HepG2 (cell line): ENCODE data around the gene NDUFAF3. TPM values are rescaled to one million over a fixed set of nuclear protein-coding genes. Genes with fewer than 3 reads are reported as not detected.

Experiments used
- FOXP1 ChIP-seq, 2 experiments: fragments of 450-650 bp in 1 of 2; IDR thresholded peaks; 2 replicates each; pipeline ENCODE4 v1.6.1; 2017 to 2018; ENCODE audit warnings: antibody characterized with exemption in 1 of 2
- GATAD2A ChIP-seq: IDR thresholded peaks from 2 replicates; pipeline ENCODE4 v1.6.1; 2016
- GZF1 ChIP-seq: sonication (generic); formaldehyde crosslinking; IDR thresholded peaks from 2 replicates; pipeline ENCODE4 v1.5.1; 2020; ENCODE audit warnings: mild to moderate bottlenecking, missing genetic modification reagents
- HOXA3 ChIP-seq: sonication (generic); formaldehyde crosslinking; IDR thresholded peaks from 2 replicates; pipeline ENCODE4 v1.5.0; 2020; ENCODE audit warnings: missing genetic modification reagents
- NR2F6 ChIP-seq, 2 experiments: IDR thresholded peaks; 2 replicates each; pipeline ENCODE4 v1.6.1; 2016; ENCODE audit warnings: antibody characterized with exemption in 1 of 2, mild to moderate bottlenecking in 1 of 2
- ONECUT2 ChIP-seq: sonication (generic); formaldehyde crosslinking; IDR thresholded peaks from 2 replicates; pipeline ENCODE4 v1.4.0; 2020; ENCODE audit warnings: missing genetic modification reagents
- SALL2 ChIP-seq: sonication (generic); formaldehyde crosslinking; IDR thresholded peaks from 2 replicates; pipeline ENCODE4 v1.8.1; 2023; ENCODE audit warnings: mild to moderate bottlenecking, missing genetic modification reagents, inconsistent platforms
- SPEN ChIP-seq: sonication (generic); formaldehyde crosslinking; IDR thresholded peaks from 2 replicates; pipeline ENCODE4 v1.5.1; 2020; ENCODE audit warnings: low read depth, mild to moderate bottlenecking, missing genetic modification reagents
- SRY ChIP-seq: sonication (generic); formaldehyde crosslinking; IDR thresholded peaks from 2 replicates; pipeline ENCODE4 v1.8.0; 2022; ENCODE audit warnings: mild to moderate bottlenecking, missing genetic modification reagents
- U2AF1 ChIP-seq: fragments of 200-400 bp; formaldehyde crosslinking; optimal IDR thresholded peaks from 2 replicates; pipeline ENCODE3; 2017; ENCODE audit warnings: mild to moderate bottlenecking, low read depth, low read length
- ZNF138 ChIP-seq: sonication (generic); formaldehyde crosslinking; IDR thresholded peaks from 2 replicates; pipeline ENCODE4 v1.5.0; 2020; ENCODE audit warnings: mild to moderate bottlenecking, low read depth, missing genetic modification reagents
- ZNF17 ChIP-seq: sonication (generic); formaldehyde crosslinking; IDR thresholded peaks from 2 replicates; pipeline ENCODE4 v1.5.0; 2020; ENCODE audit warnings: mild to moderate bottlenecking, missing genetic modification reagents
- ZNF274 ChIP-seq: sonication (generic); formaldehyde crosslinking; IDR thresholded peaks from 2 replicates; pipeline ENCODE4 v1.5.1; 2020; ENCODE audit warnings: mild to moderate bottlenecking, missing genetic modification reagents
- ZNF598 ChIP-seq: sonication (generic); formaldehyde crosslinking; IDR thresholded peaks from 2 replicates; pipeline ENCODE4 v1.5.1; 2020; ENCODE audit warnings: mild to moderate bottlenecking, missing genetic modification reagents, borderline replicate concordance
- polyA plus RNA-seq, 8 experiments: library from polyadenylated mRNA; depleted of rRNA in 3 of 8; stranded (reverse) in 7 of 8; unstranded in 1 of 8; fragments of >200 nt; fragmentation: Illumina TruSeq in 4 of 8; extraction: Trizol in 4 of 8; gene quantifications; 2 replicates each; pipeline versions ENCODE4 v1.2.1 to v1.2.3, GENCODE V29; 2011 to 2016; ENCODE audit warnings: low read depth in 4 of 8, missing spikeins in 1 of 8, mixed read lengths in 1 of 8; ENCODE audit not compliant: insufficient read depth in 1 of 8
- total RNA-seq, 5 experiments: library from RNA; depleted of rRNA; stranded (reverse); fragments of >200 nt; fragmentation: Illumina TruSeq; extraction: Trizol; gene quantifications; 2 replicates each; pipeline ENCODE4 v1.2.3, GENCODE V29; 2016; ENCODE audit warnings: low read depth in 1 of 5
- TF ChIP-seq, protein P1 (sequence below): sonication (generic); formaldehyde crosslinking; IDR thresholded peaks from 2 replicates; pipeline ENCODE4 v1.4.0; 2020; ENCODE audit warnings: missing genetic modification reagents, borderline replicate concordance
- TF ChIP-seq, protein P2 (sequence below): sonication (generic); formaldehyde crosslinking; conservative IDR thresholded peaks from 2 replicates; pipeline ENCODE4 v1.8.1; 2023; ENCODE audit warnings: missing genetic modification reagents
- TF ChIP-seq, protein P3 (sequence below): sonication (generic); formaldehyde crosslinking; IDR thresholded peaks from 2 replicates; pipeline ENCODE4 v1.9.0; 2021; ENCODE audit warnings: missing genetic modification reagents, borderline replicate concordance
- TF ChIP-seq, protein P4 (sequence below): sonication (generic); formaldehyde crosslinking; IDR thresholded peaks from 2 replicates; pipeline ENCODE4 v1.4.0; 2020; ENCODE audit warnings: missing genetic modification reagents
- TF ChIP-seq, protein P5 (sequence below): sonication (generic); formaldehyde crosslinking; IDR thresholded peaks from 2 replicates; pipeline ENCODE4 v1.4.0; 2020; ENCODE audit warnings: missing genetic modification reagents, borderline replicate concordance

NDUFAF3 gene
- total and polyA plus RNA-seq, 2 of the 13 experiments (the other 11 are each of a cell fraction or from before 2014, with no cell fraction given) = 39.0 to 50.0 TPM

DNA sequence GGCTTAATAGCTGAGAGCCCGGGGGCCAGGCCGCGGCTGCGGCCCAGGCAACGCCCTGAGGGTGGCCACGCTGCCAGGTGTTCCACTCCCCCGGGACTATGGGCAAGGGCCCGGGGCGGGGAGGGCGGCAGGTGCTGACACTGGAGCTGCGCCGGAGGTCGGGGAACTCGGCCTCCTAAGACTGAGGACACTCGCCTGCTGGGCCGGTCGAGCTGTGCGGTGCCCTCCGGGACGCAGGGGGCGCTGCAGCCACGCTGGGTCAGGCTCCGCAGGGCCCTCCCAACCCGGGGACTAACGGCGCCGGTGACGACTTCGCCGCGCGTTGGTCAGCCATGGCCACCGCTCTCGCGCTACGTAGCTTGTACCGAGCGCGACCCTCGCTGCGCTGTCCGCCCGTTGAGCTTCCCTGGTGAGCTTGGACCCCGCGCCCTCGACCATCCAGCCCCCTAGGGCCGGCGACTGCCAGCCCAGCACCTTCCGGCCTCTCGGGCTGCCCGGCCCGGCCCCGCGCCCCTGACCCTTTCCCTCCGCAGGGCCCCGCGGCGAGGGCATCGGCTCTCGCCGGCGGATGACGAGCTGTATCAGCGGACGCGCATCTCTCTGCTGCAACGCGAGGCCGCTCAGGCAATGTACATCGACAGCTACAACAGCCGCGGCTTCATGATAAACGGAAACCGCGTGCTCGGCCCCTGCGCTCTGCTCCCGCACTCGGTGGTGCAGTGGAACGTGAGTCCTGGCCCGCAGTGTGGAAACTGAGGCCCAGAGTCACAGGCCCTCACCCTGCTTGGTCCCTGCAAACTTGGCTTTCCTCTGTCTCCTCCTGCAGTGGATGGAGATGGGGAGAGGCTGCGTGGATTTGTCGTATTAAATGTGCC is at the start of gene NDUFAF3 (continued):
- TF ChIP-seq HOXA3 (CRISPR knock-in tag) = peak; percentile 97
- 0 out of 2 replicates have a peak, but pooled peaks have one; percentile 30 for TF ChIP-seq GATAD2A (CRISPR knock-in tag)
- TF ChIP-seq SRY (CRISPR knock-in tag) = peak; percentile 82
- TF ChIP-seq FOXP1 (IDR thresholded peaks at IDR 0.05) = no peak
- TF ChIP-seq FOXP1 (CRISPR knock-in tag; IDR thresholded peaks at IDR 0.05) = no peak
- TF ChIP-seq, protein P1, sequence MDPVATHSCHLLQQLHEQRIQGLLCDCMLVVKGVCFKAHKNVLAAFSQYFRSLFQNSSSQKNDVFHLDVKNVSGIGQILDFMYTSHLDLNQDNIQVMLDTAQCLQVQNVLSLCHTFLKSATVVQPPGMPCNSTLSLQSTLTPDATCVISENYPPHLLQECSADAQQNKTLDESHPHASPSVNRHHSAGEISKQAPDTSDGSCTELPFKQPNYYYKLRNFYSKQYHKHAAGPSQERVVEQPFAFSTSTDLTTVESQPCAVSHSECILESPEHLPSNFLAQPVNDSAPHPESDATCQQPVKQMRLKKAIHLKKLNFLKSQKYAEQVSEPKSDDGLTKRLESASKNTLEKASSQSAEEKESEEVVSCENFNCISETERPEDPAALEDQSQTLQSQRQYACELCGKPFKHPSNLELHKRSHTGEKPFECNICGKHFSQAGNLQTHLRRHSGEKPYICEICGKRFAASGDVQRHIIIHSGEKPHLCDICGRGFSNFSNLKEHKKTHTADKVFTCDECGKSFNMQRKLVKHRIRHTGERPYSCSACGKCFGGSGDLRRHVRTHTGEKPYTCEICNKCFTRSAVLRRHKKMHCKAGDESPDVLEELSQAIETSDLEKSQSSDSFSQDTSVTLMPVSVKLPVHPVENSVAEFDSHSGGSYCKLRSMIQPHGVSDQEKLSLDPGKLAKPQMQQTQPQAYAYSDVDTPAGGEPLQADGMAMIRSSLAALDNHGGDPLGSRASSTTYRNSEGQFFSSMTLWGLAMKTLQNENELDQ = no peak
- TF ChIP-seq, protein P2, sequence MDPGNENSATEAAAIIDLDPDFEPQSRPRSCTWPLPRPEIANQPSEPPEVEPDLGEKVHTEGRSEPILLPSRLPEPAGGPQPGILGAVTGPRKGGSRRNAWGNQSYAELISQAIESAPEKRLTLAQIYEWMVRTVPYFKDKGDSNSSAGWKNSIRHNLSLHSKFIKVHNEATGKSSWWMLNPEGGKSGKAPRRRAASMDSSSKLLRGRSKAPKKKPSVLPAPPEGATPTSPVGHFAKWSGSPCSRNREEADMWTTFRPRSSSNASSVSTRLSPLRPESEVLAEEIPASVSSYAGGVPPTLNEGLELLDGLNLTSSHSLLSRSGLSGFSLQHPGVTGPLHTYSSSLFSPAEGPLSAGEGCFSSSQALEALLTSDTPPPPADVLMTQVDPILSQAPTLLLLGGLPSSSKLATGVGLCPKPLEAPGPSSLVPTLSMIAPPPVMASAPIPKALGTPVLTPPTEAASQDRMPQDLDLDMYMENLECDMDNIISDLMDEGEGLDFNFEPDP (CRISPR knock-in tag) = no peak
- peak; percentile 67 for TF ChIP-seq U2AF1
- no peak; the same call in 1 of the 2 replicates for TF ChIP-seq ZNF598 (CRISPR knock-in tag)
- TF ChIP-seq ONECUT2 (CRISPR knock-in tag) = 0 out of 2 replicates have a peak, but pooled peaks have one; percentile 33
- TF ChIP-seq, protein P3, sequence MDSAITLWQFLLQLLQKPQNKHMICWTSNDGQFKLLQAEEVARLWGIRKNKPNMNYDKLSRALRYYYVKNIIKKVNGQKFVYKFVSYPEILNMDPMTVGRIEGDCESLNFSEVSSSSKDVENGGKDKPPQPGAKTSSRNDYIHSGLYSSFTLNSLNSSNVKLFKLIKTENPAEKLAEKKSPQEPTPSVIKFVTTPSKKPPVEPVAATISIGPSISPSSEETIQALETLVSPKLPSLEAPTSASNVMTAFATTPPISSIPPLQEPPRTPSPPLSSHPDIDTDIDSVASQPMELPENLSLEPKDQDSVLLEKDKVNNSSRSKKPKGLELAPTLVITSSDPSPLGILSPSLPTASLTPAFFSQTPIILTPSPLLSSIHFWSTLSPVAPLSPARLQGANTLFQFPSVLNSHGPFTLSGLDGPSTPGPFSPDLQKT (CRISPR knock-in tag) = 0 out of 2 replicates have a peak, but pooled peaks have one; percentile 75
- peak; percentile 96 for TF ChIP-seq SPEN (CRISPR knock-in tag)
- peak; percentile 91; the same call in 1 of the 2 replicates for TF ChIP-seq ZNF17 (CRISPR knock-in tag)
- TF ChIP-seq NR2F6 (IDR thresholded peaks at IDR 0.05) = no peak
- TF ChIP-seq NR2F6 (CRISPR knock-in tag; IDR thresholded peaks at IDR 0.05) = 0 out of 2 replicates have a peak, but pooled peaks have one; percentile 43
- TF ChIP-seq, protein P4, sequence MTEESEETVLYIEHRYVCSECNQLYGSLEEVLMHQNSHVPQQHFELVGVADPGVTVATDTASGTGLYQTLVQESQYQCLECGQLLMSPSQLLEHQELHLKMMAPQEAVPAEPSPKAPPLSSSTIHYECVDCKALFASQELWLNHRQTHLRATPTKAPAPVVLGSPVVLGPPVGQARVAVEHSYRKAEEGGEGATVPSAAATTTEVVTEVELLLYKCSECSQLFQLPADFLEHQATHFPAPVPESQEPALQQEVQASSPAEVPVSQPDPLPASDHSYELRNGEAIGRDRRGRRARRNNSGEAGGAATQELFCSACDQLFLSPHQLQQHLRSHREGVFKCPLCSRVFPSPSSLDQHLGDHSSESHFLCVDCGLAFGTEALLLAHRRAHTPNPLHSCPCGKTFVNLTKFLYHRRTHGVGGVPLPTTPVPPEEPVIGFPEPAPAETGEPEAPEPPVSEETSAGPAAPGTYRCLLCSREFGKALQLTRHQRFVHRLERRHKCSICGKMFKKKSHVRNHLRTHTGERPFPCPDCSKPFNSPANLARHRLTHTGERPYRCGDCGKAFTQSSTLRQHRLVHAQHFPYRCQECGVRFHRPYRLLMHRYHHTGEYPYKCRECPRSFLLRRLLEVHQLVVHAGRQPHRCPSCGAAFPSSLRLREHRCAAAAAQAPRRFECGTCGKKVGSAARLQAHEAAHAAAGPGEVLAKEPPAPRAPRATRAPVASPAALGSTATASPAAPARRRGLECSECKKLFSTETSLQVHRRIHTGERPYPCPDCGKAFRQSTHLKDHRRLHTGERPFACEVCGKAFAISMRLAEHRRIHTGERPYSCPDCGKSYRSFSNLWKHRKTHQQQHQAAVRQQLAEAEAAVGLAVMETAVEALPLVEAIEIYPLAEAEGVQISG (CRISPR knock-in tag) = peak; percentile 100
- TF ChIP-seq GZF1 (CRISPR knock-in tag) = no peak
- TF ChIP-seq ZNF138 (CRISPR knock-in tag) = peak; percentile 82; the same call in 1 of the 2 replicates
- TF ChIP-seq, protein P5, sequence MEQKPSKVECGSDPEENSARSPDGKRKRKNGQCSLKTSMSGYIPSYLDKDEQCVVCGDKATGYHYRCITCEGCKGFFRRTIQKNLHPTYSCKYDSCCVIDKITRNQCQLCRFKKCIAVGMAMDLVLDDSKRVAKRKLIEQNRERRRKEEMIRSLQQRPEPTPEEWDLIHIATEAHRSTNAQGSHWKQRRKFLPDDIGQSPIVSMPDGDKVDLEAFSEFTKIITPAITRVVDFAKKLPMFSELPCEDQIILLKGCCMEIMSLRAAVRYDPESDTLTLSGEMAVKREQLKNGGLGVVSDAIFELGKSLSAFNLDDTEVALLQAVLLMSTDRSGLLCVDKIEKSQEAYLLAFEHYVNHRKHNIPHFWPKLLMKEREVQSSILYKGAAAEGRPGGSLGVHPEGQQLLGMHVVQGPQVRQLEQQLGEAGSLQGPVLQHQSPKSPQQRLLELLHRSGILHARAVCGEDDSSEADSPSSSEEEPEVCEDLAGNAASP (CRISPR knock-in tag) = no peak
- TF ChIP-seq ZNF274 (CRISPR knock-in tag) = no peak
- peak; percentile 65 for TF ChIP-seq SALL2 (CRISPR knock-in tag)
